ENCODE results near the gene PPID.

GRCh38 chr4:158710814-158711213 lies 12.4 kb downstream of the PPID start:
- TF ChIP-seq FOS (IDR thresholded peaks at IDR 0.05; ENCODE audit: low read depth, low read length) (no peak), POLR2A (IDR thresholded peaks at IDR 0.05; ENCODE audit: low read depth, low read length) (no peak), ELK1 (IDR thresholded peaks at IDR 0.05; ENCODE audit: borderline replicate concordance, low read depth, low read length) (no peak), CTCF (conservative IDR thresholded peaks at IDR 0.05; ENCODE audit: low read depth, low read length) (peak; percentile 43), SMC3 (IDR thresholded peaks at IDR 0.05; ENCODE audit: low read depth, low read length) (peak; percentile 30; the same call in 1 of the 2 replicates), MXI1 (IDR thresholded peaks at IDR 0.05; ENCODE audit: borderline replicate concordance, low read depth, low read length) (no peak), RAD21 (IDR thresholded peaks at IDR 0.05; ENCODE audit: low read length) (peak; percentile 42; the same call in 1 of the 2 replicates), RFX5 (IDR thresholded peaks at IDR 0.05; ENCODE audit: low read depth, low read length) (no peak)

Data from IMR-90 (cell line).